NCI-H1092 (cell line): ENCODE results near the gene ADAR.
A peak's percentile ranks its signal among the peaks of the same experiment; 100 is the strongest.

ENCODE experiments used
- DNase-seq: peaks from one replicate; lab custom pipeline; 2025; lab: John Stamatoyannopoulos, UW

The ADAR gene

DNA sequence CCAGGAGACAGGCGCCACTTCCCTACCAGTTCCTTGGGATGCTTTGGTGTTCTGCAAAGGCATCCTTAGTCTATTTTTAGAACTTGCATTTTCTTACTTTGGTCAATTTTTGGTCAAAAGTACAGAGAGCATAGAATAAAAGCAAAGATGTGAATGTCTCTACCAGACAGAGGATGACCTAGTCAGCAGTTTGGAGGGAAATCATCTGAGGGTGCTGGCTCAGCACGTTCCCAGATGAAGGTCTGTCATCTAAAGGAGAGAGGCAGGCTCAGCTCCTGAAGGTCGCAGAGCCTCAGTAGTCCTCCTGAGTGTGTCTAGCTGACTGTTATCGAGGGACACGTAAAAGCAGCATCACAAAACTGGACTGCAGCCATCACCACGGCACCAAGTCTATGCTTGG, 25.1 kb downstream of the ADAR start:
- DNase-seq, result no peak

DNA sequence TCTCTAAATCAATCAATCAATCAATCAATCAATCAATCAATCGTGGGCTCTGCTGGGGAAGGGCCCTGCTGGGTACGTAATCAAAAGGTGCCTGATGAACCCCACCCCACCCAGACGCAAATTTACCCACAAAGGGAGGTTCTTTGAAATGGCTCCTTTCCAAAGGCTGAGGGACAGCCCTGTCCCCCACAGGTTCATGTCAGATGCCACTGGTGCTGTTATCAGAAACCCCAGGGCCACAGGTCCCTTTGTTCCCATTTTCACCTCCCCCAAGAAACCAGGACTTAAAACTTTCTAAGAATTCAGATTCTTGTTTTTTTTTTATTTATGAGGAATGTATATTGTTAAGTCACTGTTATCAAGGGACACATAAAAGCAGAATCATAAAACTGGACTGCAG, 26.2 kb downstream of the ADAR start:
- DNase-seq, result no peak

DNA sequence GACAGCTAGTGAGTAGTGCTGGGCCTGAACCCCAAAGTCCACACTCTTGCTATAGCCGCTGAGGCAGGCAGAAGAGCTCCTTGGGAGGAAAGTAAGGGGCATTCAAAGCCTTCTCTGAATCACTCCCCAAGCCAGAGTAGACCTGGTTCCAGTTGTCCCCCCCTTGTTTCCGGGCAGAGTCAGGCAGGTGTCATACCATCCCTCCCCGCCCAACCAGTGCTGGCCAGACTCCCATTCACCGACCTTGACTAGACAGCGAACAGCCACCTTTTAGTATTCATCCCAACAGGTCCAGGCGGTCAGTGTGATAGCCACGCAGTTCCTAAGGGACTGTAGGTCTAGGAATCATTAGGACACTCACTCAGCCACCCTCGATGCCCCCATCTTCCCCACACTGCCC, 28.6 kb downstream of the ADAR start:
- DNase-seq, result no peak

DNA sequence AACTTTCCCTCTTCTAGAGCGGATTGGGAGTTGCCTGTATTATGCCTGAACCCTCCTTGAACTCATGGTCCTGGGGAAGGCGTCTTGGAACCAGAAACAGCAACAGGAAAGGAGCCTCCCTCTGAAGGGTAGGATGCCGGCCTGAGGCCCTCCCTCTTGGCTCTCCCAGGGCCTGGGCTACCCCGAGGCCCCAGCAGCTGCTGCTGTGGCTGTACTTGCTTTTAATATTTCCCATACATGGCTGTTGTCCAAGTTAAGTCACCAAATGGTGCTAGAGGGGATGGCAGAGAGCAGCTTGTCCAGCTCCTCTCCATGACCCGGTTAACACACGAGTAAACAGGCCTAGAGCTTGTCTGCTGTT, 29.9 kb downstream of the ADAR start:
- no peak for DNase-seq

DNA sequence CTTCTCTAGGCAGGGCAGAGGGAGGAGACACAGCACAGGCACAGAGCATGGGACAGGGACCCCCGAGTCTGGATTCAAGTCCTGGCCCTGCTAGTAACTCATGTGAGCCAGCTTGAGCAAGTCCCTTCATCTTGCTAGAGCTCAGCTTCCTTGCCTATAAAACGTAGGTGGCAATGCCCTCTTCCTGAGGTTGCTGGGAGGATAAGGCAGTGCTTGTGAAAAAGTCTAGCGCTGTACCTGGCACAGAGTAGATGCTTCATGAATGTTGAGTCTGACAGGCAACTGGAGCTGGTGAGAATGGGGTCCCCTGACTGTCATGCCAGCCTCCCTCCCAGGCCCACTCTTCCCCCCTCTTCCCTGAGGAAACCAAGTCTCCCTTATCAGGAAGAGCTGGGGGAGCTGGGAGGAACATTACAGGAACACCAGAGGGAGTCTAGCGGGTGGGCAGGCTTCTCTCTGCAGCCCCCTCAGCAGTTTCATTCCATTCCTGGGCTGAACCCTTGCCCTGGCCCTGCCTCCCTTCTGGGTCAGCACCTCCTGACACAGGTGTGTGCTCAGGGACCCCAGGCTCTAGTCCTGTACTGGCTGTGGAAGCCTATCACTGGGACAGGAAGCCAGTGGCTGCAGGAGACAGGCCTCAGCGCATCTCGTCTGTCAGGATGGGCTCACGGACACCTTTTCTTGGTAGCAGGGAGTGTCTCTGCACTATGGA, 30.5 kb downstream of the ADAR start:
- DNase-seq, result no peak

DNA sequence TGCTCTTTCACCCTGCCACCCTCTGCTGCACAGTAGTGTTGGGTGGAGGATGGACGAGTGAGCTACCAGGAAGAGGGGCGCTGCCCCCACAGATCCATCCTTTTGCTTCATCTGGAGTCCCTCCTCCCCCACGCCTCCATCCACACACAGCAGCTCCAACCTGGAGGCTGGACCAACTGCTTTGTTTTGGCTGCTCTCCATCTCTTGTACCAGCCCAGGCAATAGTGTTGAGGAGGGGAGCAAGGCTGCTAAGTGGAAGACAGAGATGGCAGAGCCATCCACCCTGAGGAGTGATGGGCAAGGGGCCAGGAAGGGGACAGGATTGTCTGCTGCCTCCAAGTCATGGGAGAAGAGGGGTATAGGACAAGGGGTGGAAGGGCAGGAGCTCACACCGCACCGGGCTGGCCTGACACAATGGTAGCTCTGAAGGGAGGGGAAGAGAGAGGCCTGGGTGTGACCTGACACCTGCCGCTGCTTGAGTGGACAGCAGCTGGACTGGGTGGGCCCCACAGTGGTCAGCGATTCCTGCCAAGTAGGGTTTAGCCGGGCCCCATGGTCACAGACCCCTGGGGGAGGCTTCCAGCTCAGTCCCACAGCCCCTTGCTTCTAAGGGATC, 31.9 kb downstream of the ADAR start:
- DNase-seq, result no peak

DNA sequence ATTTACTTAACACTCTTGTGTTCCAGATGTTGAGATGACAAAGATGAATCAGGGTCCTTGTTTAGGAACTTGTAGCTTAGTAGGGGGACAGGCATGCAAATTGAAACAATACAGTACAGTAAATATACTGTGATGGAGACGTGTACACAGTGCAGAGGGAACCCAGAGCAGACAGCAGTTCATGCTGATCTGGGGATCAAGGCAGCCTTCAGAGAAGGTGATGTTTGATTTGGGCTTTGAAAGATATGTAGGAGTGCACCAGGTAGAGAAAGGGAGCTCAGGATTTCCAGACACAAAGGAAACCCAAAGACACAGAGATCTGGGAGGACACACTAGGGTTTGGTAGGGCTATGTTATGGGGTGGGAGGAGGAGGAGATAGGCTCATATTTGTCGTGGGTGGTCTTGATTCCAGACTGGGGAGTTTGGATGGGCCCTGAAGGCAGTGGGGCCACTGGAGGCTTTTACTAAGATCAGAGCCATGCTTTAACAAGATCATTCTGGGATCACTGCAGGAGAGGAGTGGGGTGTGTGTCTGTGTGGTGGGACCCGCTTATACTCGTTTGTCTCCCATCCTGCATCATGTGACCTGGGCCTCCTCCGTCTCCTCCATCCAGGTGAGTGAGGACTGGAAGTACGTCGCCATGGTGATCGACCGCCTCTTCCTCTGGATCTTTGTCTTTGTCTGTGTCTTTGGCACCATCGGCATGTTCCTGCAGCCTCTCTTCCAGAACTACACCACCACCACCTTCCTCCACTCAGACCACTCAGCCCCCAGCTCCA, 32.6 kb downstream of the ADAR start:
- DNase-seq, result no peak

DNA sequence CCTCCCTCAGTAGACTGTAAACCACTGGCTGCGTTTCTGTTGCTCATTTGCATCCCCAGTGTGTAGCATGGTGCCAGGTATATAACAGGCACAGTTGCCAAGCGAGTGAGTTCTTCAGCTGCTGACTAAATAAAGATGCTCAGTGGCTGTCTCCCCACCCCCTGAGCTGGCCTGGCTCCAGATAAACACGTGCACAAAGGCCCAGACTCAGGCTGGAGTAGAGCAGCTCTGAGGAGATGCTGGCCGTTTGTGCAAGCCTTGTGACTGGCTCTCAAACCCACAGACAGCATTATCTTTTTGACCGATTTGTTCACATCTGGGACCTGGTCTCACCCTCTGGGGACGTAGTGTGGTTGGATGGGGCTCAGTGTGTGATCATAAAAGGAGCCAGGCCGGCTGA, 33.3 kb downstream of the ADAR start:
- peak; percentile 80 for DNase-seq

DNA sequence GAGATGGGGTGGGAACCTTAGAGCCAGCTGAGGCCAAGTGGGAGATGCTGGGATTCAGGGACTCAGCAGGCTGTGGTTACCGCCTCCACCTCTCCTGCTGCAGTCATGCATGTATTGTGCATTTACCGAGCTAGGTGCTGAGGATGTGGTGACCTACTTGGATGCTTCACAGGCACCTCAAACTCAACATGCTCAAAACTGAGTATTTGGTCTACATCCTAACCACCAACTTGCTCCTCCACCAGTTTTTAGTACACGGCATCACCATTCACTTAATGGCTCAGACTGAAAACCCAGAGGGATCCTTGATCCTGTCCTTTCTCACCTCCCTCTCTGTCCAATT, 34.8 kb downstream of the ADAR start:
- DNase-seq, result no peak

DNA sequence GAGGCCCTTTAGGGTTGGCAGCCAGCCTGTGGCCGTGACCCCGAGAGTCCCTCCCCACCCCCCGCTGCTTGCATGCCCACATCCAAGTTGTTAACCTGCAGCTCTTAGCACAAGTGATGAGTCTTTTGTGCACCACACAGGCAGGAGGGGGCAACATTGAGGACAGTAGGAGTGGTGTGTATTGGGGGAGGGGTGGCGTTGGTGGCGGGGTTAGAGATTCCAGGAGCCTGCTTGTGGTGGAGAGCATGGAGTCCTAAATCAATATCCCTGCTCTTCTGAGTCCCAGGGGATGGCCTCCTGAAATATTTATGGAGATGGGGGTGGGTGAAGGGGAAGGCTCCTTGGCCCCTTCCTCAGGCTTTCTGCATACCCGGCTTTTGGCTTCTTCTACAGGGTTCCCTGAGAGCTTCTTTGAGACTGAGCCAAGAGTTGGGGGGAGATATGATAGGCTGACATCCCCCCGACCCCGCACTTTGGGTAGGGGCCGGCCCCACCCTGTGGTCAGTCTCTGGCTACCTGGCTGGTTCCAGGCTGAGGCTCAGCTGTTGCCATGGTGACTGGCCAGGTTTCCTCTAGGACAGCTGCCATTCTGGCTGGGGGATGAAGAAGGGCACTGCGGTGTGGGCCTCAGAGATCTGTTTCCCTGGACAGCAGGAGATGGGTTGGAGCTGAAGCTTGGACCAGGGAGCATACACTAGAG, 35.4 kb downstream of the ADAR start:
- DNase-seq, result no peak

DNA sequence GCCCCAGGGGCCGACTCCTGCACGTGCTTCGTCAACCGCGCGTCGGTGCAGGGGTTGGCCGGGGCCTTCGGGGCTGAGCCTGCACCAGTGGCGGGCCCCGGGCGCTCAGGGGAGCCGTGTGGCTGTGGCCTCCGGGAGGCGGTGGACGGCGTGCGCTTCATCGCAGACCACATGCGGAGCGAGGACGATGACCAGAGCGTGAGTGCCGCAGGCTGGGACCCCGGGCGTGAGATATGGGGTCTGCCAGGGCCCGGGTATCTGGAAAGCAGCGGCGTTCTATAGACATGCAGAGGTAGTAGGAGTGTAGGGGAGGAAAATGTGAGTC, 36.1 kb downstream of the ADAR start:
- DNase-seq, result no peak

DNA sequence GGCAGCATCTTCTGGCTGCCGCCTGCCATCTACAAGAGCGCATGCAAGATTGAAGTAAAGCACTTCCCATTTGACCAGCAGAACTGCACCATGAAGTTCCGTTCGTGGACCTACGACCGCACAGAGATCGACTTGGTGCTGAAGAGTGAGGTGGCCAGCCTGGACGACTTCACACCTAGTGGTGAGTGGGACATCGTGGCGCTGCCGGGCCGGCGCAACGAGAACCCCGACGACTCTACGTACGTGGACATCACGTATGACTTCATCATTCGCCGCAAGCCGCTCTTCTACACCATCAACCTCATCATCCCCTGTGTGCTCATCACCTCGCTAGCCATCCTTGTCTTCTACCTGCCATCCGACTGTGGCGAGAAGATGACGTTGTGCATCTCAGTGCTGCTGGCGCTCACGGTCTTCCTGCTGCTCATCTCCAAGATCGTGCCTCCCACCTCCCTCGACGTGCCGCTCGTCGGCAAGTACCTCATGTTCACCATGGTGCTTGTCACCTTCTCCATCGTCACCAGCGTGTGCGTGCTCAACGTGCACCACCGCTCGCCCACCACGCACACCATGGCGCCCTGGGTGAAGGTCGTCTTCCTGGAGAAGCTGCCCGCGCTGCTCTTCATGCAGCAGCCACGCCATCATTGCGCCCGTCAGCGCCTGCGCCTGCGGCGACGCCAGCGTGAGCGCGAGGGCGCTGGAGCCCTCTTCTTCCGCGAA, 36.6 kb downstream of the ADAR start:
- no peak for DNase-seq

DNA sequence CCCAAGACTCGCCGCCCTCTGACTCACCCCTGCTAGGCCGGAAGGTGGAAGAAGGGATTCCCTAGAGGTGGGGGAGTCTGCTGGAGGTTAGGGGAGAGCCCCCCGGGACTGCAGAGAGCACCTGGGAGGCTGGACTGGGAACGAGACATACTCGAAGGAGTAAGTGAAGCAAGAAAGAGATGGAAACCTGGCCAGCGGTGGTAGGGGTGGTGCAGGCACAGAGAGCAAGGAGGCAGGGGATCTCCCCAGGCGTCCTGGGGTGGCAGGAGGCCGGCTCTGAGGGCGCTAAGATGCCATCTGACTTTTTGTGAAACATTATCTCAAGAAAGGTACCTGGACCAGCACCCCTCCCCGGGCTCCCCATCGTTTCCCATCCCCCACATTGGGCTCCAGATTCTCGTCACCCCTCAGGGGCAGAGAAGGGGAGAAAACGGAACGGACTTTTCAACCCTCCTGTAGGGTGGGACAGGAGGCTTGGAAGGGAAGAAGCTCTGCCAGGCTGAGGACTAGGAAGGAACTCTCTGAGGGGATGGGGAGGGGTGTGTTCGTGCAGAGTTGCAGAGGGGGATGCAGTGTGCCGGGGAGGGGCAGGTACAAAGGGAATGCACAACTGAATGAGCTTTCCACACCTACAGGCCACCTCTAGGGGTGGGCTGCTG, 39.7 kb downstream of the ADAR start:
- no peak for DNase-seq

DNA sequence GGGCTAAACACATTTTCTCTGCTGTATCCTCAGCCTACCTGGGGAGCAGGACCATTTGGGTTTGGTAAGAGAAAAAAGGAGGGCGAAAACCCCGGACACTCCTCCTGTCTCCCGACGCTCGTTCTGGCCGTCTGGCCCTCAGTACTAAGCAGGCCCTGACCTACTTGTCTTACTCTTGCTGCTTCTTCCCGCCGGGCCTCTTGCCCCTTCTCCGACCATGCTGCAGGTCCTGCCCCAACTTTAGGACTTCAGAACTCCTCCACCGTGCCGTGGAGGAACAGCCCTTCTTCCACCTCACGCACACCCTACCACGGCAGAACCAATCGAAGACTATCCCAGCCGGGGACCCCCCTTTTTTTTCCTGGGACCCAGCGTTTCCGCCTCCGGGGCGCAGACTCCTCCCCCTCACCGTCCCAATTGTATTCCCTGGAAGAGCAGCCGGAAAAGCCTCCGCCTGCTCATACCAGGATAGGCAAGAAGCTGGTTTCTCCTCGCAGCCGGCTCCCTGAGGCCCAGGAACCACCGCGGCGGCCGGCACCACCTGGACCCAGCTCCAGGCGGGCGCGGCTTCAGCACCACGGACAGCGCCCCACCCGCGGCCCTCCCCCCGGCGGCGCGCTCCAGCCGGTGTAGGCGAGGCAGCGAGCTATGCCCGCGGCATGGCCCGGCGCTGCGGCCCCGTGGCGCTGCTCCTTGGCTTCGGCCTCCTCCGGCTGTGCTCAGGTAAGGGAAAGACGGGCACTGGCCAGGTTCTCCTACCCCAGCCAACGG, 40.4 kb downstream of the ADAR start, which contains the start of gene CHRNB2:
Gene CHRNB2 (plus strand): TSS at position 393 of the 771 bp plus-strand sequence. CDS start 267 bp downstream, at position 660.
- DNase-seq, result peak; percentile 63

DNA sequence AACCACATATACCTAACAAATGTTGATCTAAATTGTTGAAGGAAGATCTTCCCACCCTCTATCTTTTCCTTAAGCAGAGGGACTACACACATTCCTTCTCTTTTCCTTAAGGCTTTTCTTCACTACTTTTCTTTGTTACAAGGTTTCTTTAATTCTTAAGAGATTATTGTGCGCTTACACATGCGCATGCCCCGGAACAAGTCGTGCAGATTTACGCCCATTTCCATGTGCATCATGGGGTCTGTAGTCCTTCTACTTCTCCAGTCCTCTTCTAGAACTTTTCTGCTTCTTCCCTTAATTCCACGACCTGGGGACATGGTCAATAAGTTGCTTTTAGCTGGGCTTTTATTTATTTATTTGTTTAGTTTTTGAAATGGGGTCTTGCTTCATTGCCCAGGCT, 42.1 kb downstream of the ADAR start:
- DNase-seq, result no peak

DNA sequence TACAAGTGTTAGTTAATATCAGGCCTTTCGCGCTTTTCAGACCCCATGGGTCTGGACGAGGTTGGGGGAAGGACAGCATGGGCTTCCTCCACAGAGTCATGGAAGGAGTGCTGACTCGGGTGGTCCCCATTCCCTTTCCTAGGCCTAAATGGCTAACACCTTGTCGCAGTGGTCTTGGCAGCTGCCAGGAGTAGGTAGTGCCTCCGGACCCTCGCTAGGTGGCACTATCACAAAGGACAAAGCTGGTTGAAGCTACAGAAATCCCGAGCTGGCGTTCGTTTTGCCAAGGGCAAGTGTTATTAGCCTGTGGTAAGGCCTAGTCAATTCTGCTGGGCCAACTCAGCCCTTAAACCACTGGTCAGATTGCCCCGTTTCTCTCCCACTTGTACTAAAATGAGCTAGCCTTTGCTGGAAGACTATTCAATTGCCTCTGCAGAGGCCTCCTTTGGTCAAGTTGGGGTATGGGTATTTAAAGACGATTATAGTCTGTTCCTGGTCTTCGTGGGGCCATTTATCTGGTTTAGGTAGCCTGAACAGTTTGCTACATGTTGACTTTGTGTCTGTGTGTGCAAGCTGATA, 48.4 kb downstream of the ADAR start:
- DNase-seq, result peak; percentile 94

DNA sequence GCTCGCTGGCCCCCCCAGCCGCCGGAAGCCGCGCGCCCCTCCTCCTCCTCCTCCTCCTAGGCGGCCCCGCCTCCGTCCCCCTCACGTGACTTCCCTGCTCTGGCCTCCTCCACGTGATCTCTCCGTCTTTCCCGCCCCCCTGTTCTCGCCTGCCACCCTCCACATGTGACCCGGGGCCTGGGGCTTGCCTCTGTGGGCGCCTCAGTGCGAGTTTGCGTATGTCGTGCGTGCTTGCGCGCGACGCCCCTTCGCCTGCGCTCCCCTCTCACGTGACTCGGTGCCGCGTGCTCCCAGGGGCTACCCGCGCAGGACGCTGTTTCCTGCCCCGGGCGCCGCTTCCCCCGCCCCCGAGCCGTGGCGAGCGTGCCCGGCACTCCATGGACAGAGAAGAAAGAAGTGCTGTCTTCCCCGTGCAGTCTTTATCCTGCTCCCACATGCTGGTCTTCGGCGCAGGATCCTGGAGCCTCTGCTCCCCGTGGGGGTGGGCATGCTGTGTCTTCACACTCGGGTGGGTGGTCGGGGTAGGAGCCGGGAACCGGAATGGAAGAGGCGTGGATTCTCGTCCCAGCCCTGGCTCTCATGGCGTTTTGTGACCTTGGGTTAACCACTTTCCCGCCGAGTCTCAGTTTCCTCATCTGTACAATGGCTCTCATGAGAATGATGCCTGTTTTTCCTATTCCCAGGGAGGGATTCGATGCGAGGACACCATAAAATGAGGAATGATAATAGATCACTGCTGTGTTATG, 49.1 kb downstream of the ADAR start:
- DNase-seq, result peak; percentile 99

DNA sequence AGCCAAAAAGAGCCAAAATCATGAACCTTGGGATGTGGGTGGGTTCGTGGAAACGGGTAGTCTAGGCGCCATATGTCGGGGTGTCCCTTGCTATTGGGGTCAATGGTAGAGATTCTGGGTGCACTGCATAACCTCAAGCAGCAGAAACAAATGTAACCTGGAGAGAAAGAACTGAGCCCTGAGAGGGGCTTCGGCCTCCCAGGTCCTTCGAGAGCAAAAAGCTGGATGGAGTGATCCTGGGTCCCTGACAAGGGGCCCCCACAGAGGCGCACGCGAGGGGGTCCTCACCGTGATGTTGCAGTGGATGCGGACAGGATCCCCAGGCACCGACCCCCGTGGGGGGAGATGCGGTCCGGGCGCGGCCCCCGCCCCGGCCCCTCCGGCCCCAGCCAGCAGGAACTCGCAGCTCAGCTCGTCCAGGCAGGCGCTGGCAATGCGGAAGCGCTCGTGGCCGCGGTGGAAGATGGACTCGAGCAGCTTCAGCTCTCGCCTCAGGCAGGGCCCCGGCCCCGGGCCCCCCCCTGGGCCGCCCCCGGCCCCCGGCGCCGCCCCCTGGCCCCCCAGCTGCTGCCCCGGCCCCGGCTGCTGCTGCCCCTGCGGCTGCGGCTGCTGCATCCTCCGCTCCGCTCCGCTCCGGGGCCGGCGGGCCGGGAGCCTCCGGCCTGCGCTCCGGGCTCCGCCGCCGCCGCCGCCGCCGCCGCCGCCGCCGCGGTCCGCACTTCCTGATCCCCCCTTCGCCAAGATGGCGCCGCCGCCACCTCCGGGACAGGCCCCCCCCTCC, 49.9 kb downstream of the ADAR start, which contains the start of gene UBE2Q1:
Gene UBE2Q1 (minus strand): TSS at position 724 of the 781 bp plus-strand sequence. CDS start 109 bp downstream, at position 615.
- no peak for DNase-seq
